ENCODE measurements around the gene LRRC45.

LRRC45 gene

GRCh38 chr17:82053556-82054263 is 30.6 kb downstream of the LRRC45 start:
- DNase-seq: no peak

DNA sequence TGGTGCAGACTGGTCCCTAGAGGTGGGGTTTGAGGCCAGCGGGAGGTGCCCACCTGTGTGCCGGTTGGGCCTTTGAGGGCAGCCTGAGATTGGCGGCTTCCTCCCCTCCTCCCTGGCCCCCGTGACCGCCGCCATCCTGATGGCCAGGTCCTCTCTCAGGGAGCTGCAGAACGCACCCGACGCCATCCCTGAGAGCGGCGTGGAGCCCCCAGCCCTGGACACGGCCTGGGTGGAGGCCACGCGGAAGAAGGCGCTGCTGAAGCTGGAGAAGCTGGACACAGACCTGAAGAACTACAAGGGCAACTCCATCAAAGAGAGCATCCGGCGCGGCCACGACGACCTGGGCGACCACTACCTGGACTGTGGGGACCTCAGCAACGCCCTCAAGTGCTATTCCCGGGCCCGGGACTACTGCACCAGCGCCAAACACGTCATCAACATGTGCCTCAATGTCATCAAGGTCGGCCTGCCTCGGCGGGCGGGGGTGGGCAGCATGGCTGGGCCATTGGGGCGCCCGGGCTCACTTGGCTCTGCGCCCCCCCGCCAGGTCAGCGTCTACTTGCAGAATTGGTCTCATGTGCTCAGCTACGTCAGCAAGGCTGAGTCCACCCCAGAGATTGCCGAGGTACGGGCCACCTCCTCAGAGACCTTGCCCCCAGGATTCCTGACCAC is 31.4 kb downstream of the LRRC45 start:
- no peak for DNase-seq

DNA sequence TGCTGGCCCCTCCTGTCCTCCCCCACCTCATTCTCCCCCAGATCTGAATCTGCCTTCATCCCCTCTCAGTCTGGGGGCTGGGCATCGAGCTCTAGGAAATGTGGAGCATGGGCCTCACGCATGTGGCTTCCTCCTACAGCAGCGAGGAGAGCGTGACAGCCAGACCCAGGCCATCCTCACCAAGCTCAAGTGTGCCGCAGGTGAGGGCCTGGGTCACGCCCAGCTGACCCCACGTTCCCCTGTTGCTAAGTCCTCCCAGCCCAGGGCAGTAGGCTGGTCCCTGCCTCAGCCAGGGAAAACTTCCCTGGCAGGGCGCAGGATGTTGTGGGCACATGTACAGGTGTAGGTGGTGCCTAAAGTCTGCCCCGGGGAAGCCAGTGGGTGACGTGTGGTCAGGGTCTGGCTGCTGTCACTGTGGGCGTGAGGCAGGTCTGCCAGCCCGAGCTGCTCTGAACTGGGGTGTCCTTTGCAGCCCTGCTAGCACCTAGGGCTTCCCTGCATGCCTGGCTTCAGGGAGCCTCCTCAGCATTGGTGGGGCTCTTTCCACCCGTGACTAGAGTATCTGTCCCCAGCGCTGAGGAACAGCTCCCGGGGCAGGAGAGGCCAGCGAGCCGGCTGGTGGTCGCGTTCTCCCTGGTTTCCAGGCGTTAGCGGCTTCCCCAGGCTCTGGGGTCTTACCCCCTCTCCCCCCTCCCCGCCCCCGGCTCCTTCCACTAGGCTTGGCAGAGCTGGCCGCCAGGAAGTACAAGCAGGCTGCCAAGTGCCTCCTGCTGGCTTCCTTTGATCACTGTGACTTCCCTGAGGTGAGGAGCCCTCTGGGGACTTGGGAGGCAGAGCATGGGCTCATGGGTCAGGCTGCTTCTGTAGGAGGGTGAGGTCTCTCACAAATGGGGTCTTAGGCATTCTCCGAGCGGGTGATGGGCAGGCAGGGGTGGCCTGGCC is 32.2 kb downstream of the LRRC45 start:
- no peak for DNase-seq

- DNase-seq: no peak
These were observed 33.0 kb downstream of the LRRC45 start for GRCh38 chr17:82055965-82056728.

DNA sequence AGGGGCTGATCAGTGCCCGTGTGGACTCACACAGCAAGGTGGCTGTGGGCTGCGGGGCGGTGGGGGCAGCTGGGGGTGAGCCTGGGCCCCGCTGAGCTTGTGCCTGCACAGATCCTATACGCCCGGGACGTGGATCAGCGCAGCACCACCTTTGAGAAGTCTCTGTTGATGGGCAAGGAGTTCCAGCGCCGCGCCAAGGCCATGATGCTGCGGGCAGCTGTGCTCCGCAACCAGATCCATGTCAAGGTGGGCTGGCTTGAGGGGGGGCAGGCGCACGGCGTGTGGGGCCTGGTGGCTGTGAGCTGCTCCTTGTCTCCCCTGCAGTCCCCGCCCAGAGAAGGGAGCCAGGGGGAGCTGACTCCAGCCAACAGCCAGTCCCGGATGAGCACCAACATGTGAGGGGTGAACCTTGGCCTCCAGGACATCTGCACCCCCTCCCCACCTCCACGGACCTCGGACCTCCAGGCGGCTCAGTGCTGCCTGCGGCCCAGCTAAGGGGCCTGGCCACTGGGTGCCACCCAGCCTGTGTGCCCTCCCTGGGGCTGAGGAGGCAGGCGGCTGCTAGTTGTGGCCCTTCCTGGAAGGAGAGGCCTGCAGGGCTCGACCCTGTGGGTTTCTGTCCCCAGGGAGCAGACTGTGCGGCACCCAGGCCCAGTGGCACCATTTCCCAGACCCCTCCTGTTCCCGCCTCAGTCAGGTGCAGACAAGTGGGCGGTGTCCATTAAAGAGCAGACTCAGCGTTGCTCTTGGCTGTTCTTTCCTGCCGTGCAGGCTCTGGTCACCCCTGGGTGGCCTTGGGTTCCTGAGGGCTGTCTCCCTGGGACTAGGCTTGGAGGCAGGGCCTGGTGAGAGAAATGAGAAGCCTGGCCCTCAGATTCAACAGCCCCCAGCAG is 33.9 kb downstream of the LRRC45 start:
- DNase-seq: no peak

GRCh38 chr17:82058230-82058854 is 35.2 kb downstream of the LRRC45 start:
- DNase-seq: no peak

DNA sequence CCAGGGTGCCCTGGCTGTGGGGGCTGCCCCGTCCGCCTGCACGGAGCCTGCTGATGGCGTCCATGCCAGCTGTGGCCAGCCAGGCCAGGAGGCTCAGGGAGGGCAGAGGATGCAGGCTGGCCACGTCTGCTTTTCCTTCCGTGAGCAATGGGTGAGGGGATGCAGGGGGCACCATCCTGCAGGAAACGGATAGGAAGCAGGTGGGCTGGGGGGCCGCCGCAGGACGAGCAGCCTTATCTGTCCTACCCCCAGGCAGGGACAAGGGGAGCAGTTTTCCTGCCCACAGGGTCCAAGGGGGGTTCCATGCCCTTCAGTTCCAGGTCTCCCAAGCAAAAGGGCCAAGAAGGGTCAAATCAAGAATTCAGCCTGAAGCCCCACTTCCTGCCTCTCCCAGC is 35.7 kb downstream of the LRRC45 start:
- no peak for DNase-seq

GRCh38 chr17:82059272-82060000 is 36.3 kb downstream of the LRRC45 start:
- no peak for DNase-seq

GRCh38 chr17:82060001-82060380 is 36.9 kb downstream of the LRRC45 start:
- no peak for DNase-seq

- no peak for DNase-seq
These were observed 37.5 kb downstream of the LRRC45 start for GRCh38 chr17:82060614-82061013.

- no peak for DNase-seq
These were observed 38.2 kb downstream of the LRRC45 start for GRCh38 chr17:82061047-82061925.

DNA sequence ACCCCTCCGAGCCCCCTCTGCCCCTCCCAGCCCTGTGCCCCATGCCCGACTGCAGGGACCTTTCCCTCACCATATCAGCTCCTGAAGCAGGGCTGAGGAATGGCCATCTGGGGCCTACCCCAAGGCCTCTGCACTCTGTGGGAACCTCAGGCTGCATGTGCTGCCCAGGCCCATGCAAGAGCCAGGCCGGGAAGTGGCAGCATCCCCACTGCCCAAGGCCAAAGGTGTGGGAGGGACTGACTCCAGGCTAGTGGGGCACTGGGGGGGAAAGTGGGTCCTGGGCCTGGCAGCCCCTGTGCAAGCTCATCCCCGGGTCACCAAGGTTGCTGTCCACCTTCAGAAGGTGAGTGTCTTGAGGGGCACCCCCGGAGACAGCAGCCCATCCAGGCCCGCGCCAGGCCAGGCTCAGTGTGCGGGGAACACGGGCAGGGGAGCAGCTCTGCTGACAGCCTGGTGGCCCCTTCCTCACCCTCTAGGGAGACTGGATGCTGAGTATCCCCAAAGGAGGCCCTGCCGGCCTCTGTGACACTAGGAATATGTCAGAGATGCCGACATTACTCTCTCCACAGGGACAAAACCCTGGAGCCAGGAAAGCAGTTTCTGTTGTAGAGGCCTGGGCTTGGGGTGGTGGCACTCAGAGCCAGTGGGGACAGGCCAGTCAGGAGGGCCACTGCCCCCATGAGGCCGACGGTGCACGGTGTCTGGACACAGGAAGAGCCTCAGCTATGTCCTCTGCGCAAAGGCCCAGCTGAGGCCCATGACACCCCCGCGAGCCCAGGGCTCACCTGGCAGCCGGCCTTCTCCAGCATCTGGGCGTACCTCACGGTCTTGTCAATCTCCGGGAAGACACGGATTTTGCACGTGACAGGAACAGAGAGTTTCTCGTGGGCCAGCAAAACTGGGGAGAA is 39.2 kb downstream of the LRRC45 start:
- DNase-seq: no peak

DNA sequence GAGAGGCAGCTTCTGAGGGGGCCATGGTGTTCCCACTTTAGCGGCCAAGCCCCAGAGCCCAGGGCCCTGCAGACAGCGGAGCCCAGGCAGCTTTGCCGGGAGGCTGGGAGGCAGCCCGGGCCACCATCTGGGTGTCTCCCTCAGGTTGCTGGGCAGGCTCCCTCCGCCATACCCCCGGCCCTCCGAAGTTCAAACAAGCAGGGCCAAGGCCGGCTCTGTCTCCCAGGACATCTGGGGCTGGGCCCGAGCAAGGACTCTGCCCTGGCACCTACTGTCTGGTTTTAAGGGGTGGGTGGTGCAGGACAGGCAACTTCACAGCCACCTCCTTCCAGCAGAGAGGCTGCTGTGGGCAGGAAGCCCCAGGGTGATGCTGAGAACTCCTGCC is 39.9 kb downstream of the LRRC45 start:
- no peak for DNase-seq

DNA sequence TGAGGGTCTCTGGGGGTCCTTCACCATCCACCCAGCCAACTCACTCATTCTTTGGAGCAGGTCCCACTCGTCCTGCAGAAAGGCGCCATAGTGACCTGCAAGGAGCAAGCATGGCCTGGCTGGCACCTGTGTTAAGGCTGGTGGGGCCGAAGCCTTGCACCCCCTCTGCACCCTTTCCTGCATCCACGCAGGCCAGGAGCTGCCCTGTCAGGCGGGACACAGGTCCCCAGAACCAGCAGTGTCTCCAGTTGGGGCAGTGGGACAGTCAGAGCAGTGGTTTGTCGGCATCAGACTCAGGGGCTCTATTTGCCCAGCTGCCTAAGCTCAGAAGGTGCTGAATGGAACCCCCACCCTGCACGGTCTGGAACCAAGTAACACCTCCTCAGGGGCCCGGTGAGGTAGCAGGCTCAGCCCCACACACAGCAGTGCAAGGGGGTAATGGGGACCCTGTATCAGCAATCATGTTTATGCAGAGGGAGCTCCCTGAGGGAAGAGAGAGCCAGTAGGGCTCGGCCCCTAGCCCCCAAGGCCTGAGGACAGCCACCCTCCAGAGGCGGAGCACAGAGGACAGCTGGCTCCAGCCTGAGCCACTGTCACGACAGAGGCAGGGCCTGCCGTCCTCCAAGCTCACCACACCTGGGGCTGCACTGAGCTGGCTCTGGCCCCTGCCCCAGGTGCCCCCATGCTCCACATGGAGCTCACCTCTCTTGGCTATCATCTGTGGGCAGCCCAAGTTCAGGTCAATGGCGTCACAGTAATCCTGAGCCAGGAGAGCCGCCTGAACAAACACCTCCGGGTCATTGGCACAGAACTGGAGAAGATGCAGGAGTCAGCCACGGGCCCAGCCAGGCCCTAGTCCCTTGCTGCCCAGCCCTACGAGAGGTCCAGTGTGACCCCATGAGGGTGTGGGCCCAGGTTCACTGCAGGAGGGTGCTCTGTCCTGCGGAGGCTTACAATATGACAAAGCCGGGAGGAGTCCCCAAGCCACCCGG is 40.6 kb downstream of the LRRC45 start:
- no peak for DNase-seq

DNA sequence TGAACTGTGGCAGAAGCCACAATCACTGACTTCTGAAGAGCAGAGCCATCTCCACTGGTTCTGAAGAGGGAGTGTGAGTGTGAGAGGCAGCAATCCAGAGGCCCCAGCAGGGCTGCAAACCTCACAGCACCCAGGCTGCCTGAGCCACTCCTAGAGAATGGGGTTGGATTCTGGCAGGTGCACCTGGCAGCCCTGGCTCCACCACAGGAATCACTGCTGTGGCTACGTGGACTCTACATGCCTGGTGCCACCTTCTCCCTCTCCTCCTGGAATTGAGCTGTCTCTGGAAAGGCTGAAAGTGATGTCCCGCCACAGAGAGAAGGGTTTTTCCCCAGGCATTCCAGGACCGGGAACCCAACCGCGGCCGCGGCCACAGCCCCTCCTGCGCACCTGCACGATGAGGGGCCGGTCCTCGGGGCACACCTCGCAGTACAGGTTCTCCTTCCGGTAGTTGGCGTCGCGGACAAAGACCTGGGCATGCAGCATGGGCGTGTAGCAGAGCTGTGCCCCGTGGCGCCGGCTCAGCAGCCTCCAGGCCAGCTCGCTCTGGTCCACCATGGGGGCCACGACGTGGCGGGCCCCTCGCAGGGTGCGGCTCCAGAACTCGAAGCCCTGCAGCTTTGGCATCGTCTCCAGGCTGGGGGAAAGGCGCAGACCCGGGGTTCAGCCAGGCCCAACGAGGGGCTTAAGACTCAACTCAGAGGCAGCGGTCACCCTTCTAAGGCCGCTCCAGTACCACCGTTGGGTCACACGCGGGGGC is 41.5 kb downstream of the LRRC45 start:
- DNase-seq: peak; percentile 6

- no peak for DNase-seq
These were observed 42.1 kb downstream of the LRRC45 start for GRCh38 chr17:82065193-82065637.
